ENCODE measurements around the gene CDK16. TPM values are rescaled to one million over a fixed set of nuclear protein-coding genes. Genes with fewer than 3 reads are reported as not detected.

The CDK16 gene
- total and polyA plus RNA-seq, 2 donors (not counting 3 experiments of a cell fraction or from before 2014, with no cell fraction given) = 99.9 to 149 TPM

DNA sequence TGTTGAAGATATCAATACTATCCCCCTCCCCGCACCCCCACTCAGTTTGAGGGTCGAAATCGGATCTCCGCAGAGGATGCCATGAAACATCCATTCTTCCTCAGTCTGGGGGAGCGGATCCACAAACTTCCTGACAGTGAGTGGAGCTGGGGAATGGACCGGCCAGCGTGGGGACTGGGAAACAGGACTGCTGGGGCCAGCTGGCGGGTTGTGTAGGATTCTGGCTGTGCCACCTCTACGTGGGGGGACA lies 8.8 kb downstream of the CDK16 start:
- no peak overlapping the region for H2AFZ ChIP-seq (ENCODE audit: low read depth, low read length)
- no peak overlapping the region for H3K4me3 ChIP-seq (replicated peaks in 1 of 3; ENCODE audit: insufficient read depth in 1 of 3, low read depth in 1 of 3, low read length in 3 of 3)
- dilution Hi-C loops (cut with MboI; ENCODE audit: extremely low pct_ligation_motif_present, low sequenced_read_pairs) = no loop called here
- ChIA-PET POLR2A (no interaction called here), CTCF (no interaction called here)
- intact Hi-C loops (cut with micrococcal nuclease) = no loop called here
- TF ChIP-seq JUN (IDR thresholded peaks at IDR 0.05; ENCODE audit: borderline replicate concordance, insufficient read depth, insufficient read length, low read depth) (no peak), MYC (IDR thresholded peaks at IDR 0.05; ENCODE audit: low read depth, low read length) (no peak), FOS (IDR thresholded peaks at IDR 0.05; ENCODE audit: borderline replicate concordance, insufficient read depth, low read length) (no peak), POLR2A (IDR thresholded peaks at IDR 0.05; ENCODE audit: low read depth, low read length) (no peak), POLR2AphosphoS5 (IDR thresholded peaks at IDR 0.05; ENCODE audit: insufficient read depth, low read depth, low read length) (no peak), GATA2 (IDR thresholded peaks at IDR 0.05; ENCODE audit: insufficient read depth, insufficient read length, low read depth, low read length) (no peak), EZH2 (IDR thresholded peaks at IDR 0.05; ENCODE audit: borderline replicate concordance, low read depth, low read length, severe bottlenecking) (no peak)
- TF ChIP-seq, protein P1, sequence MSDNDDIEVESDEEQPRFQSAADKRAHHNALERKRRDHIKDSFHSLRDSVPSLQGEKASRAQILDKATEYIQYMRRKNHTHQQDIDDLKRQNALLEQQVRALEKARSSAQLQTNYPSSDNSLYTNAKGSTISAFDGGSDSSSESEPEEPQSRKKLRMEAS (IDR thresholded peaks at IDR 0.05; ENCODE audit: insufficient read depth, insufficient read length) = no peak
- TF ChIP-seq, protein P2, sequence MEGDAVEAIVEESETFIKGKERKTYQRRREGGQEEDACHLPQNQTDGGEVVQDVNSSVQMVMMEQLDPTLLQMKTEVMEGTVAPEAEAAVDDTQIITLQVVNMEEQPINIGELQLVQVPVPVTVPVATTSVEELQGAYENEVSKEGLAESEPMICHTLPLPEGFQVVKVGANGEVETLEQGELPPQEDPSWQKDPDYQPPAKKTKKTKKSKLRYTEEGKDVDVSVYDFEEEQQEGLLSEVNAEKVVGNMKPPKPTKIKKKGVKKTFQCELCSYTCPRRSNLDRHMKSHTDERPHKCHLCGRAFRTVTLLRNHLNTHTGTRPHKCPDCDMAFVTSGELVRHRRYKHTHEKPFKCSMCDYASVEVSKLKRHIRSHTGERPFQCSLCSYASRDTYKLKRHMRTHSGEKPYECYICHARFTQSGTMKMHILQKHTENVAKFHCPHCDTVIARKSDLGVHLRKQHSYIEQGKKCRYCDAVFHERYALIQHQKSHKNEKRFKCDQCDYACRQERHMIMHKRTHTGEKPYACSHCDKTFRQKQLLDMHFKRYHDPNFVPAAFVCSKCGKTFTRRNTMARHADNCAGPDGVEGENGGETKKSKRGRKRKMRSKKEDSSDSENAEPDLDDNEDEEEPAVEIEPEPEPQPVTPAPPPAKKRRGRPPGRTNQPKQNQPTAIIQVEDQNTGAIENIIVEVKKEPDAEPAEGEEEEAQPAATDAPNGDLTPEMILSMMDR (IDR thresholded peaks at IDR 0.05; ENCODE audit: extremely low read depth in 1 of 2, insufficient read depth in 1 of 2, low read depth in 1 of 2, low read length in 2 of 2) = no peak
- no peak overlapping the region for H3K9ac ChIP-seq (replicated peaks; ENCODE audit: extremely low read depth, insufficient read depth, low read length)
- no peak overlapping the region for H3K4me2 ChIP-seq (ENCODE audit: insufficient read depth, low read length)
- no peak overlapping the region for H3K27ac ChIP-seq (ENCODE audit: insufficient read depth, low read depth, low read length)
- H3K9me3 ChIP-seq (replicated peaks; ENCODE audit: control insufficient read depth, insufficient read depth, low read length) = no peaks in the 10 kb centered on the region
- no TSS peak for BruUV-seq (replicated peaks)
- H3K79me2 ChIP-seq (ENCODE audit: control insufficient read depth, insufficient read depth, low read length) = peaks cover 5% of the 10 kb centered on the region
- H3K4me1 ChIP-seq (ENCODE audit: control insufficient read depth, extremely low read depth, insufficient read depth, low read length) = no peaks in the 10 kb centered on the region
- no peaks in the 10 kb centered on the region for H3K9me1 ChIP-seq (replicated peaks; ENCODE audit: control insufficient read depth, extremely low read depth, insufficient read depth, low read length)
- peaks cover 8 to 39% of the 10 kb centered on the region in 2 experiments for H3K36me3 ChIP-seq (ENCODE audit: control insufficient read depth in 2 of 2, extremely low read depth in 1 of 2, insufficient read depth in 2 of 2, low read length in 2 of 2)
- no peaks in the 10 kb centered on the region for H4K20me1 ChIP-seq (replicated peaks; ENCODE audit: control insufficient read depth, extremely low read depth, insufficient read depth, low read length)
- DNase-seq (ENCODE audit: low read depth, low spot score) = no peak
- H3K27me3 ChIP-seq (ENCODE audit: control insufficient read depth in 2 of 2, insufficient read depth in 2 of 2, low read length in 2 of 2) = no peaks in the 10 kb centered on the region
- FAIRE-seq = no peak

All from endothelial cell of umbilical vein (primary cell).